Measurements from ENCODE around the gene CLOCK.

Gene CLOCK

GRCh38 chr4:55405073-55405472 is 141.6 kb downstream of the CLOCK start:
- DNase-seq = no peak
- TF ChIP-seq GATA1 (IDR thresholded peaks at IDR 0.05; ENCODE audit: low read depth, low read length) (no peak), POLR2A (IDR thresholded peaks at IDR 0.05; ENCODE audit: low read length) (no peak)

GRCh38 chr4:55399581-55399980 is 147.1 kb downstream of the CLOCK start:
- peak; percentile 9 to 24 for DNase-seq
- TF ChIP-seq POLR2A (IDR thresholded peaks at IDR 0.05; ENCODE audit: low read length) (no peak), GATA1 (IDR thresholded peaks at IDR 0.05; ENCODE audit: low read depth, low read length) (no peak)

GRCh38 chr4:55398966-55399365 is 147.7 kb downstream of the CLOCK start:
- TF ChIP-seq GATA1 (IDR thresholded peaks at IDR 0.05; ENCODE audit: low read depth, low read length) = no peak
- no peak for TF ChIP-seq POLR2A (IDR thresholded peaks at IDR 0.05; ENCODE audit: low read length)
- peak; percentile 28 to 44 for DNase-seq

GRCh38 chr4:55398461-55398860 is 148.2 kb downstream of the CLOCK start:
- TF ChIP-seq GATA1 (IDR thresholded peaks at IDR 0.05; ENCODE audit: low read depth, low read length) (no peak), POLR2A (IDR thresholded peaks at IDR 0.05; ENCODE audit: low read length) (peak; percentile 17)
- peak; percentile 73 for DNase-seq

GRCh38 chr4:55397520-55398321 is 149.0 kb downstream of the CLOCK start:
- TF ChIP-seq POLR2A (IDR thresholded peaks at IDR 0.05; ENCODE audit: low read length) (no peak), GATA1 (IDR thresholded peaks at IDR 0.05; ENCODE audit: low read depth, low read length) (no peak)
- DNase-seq = peak; percentile 37 to 59

- DNase-seq = peak; percentile 39 to 70
- TF ChIP-seq POLR2A (IDR thresholded peaks at IDR 0.05; ENCODE audit: low read length) (no peak), GATA1 (IDR thresholded peaks at IDR 0.05; ENCODE audit: low read depth, low read length) (no peak)
Measured at GRCh38 chr4:55397126-55397436, 149.6 kb downstream of the CLOCK start.

GRCh38 chr4:55396308-55397125 is 150.2 kb downstream of the CLOCK start:
- DNase-seq = peak; percentile 62 to 77
- TF ChIP-seq POLR2A (IDR thresholded peaks at IDR 0.05; ENCODE audit: low read length) = no peak
- no peak for TF ChIP-seq GATA1 (IDR thresholded peaks at IDR 0.05; ENCODE audit: low read depth, low read length)

- peak; percentile 92 to 95 for DNase-seq
Measured at GRCh38 chr4:55395529-55396307, 151.0 kb downstream of the CLOCK start, which contains the start of gene TMEM165. TSS of gene TMEM165 (plus strand) at chr4:55395957. CDS start at chr4:55396190, 233 bp downstream.

GRCh38 chr4:55395218-55395528 is 151.5 kb downstream of the CLOCK start:
- no peak for DNase-seq
- no peak for TF ChIP-seq GATA1 (IDR thresholded peaks at IDR 0.05; ENCODE audit: low read depth, low read length)
- TF ChIP-seq POLR2A (IDR thresholded peaks at IDR 0.05; ENCODE audit: low read length) = no peak

More at GRCh38 chr4:55395529-55396307, 151.0 kb downstream of the CLOCK start, which contains the start of gene TMEM165:
- no peak for TF ChIP-seq GATA1 (IDR thresholded peaks at IDR 0.05; ENCODE audit: low read depth, low read length)
- TF ChIP-seq POLR2A (IDR thresholded peaks at IDR 0.05; ENCODE audit: low read length) = peak; percentile 98

GRCh38 chr4:55393461-55394320 is 153.0 kb downstream of the CLOCK start:
- no peak for TF ChIP-seq POLR2A (IDR thresholded peaks at IDR 0.05; ENCODE audit: low read length)
- no peak for TF ChIP-seq GATA1 (IDR thresholded peaks at IDR 0.05; ENCODE audit: low read depth, low read length)
- no peak for DNase-seq

GRCh38 chr4:55386840-55387239 is 159.9 kb downstream of the CLOCK start:
- TF ChIP-seq POLR2A (IDR thresholded peaks at IDR 0.05; ENCODE audit: low read length) (no peak), GATA1 (IDR thresholded peaks at IDR 0.05; ENCODE audit: low read depth, low read length) (peak; percentile 73)
- DNase-seq = peak; percentile 74 to 93

GRCh38 chr4:55386073-55386472 is 160.6 kb downstream of the CLOCK start:
- TF ChIP-seq POLR2A (IDR thresholded peaks at IDR 0.05; ENCODE audit: low read length) (no peak), GATA1 (IDR thresholded peaks at IDR 0.05; ENCODE audit: low read depth, low read length) (no peak)
- peak; percentile 54 to 61 for DNase-seq

- peak; percentile 34 to 38 for DNase-seq
Measured at GRCh38 chr4:55385201-55385649, 161.5 kb downstream of the CLOCK start.

More at GRCh38 chr4:55385201-55385649, 161.5 kb downstream of the CLOCK start:
- TF ChIP-seq POLR2A (IDR thresholded peaks at IDR 0.05; ENCODE audit: low read length) = no peak

All from erythroblast (primary cell).